Thyroid gland (tissue), 4 donors: ENCODE measurements around the gene WDR20. TPM values are rescaled to one million over a fixed set of nuclear protein-coding genes. Genes with fewer than 3 reads are reported as not detected.
A peak's percentile ranks its signal among the peaks of the same experiment; 100 is the strongest.

Experiments
- DNase-seq, 2 donors: peaks; one replicate each; pipeline ENCODE4 v3.0.0-alpha.2; 2019
- H3K27ac ChIP-seq, 3 donors: fragments of 200-600 bp; sonication (generic); 1 replicate in 2 of 3; 2 replicates in 1 of 3; pipeline ENCODE4 v1.5.1; 2016 to 2019; ENCODE audit warnings: mild to moderate bottlenecking in 1 of 3, moderate library complexity in 1 of 3
- H3K27me3 ChIP-seq: fragments of 200-600 bp; sonication (generic); one replicate; pipeline ENCODE4 v1.5.1; 2019
- H3K36me3 ChIP-seq, 2 donors: fragments of 200-600 bp; sonication (generic); one replicate each; pipeline ENCODE4 v1.5.1; 2016 to 2019
- H3K4me1 ChIP-seq, 2 donors: fragments of 200-600 bp; sonication (generic); one replicate each; pipeline ENCODE4 v1.5.1; 2017 to 2019
- H3K4me3 ChIP-seq, 3 donors: fragments of 200-600 bp; sonication (generic); replicated peaks in 1 of 3; 1 replicate in 2 of 3; 2 replicates in 1 of 3; pipeline ENCODE4 v1.5.1; 2016; ENCODE audit warnings: mild to moderate bottlenecking in 1 of 3
- H3K9me3 ChIP-seq: fragments of 200-600 bp; sonication (generic); one replicate; pipeline ENCODE4 v1.5.1; 2017
- POLR2A ChIP-seq, 2 donors: fragments of 450-650 bp; IDR thresholded peaks; one replicate each; pipeline ENCODE4 v1.6.1; 2017; ENCODE audit warnings: antibody characterized with exemption in 2 of 2, mild to moderate bottlenecking in 2 of 2, moderate library complexity in 1 of 2
- WGBS, 2 donors: methylation state at CpG; one replicate each; pipeline ENCODE4 v1.1.5; 2017; 5-methylcytosine and 5-hydroxymethylcytosine counted together
- intact Hi-C: fragments of 100-400 bp; cut with DNase I; formaldehyde crosslinking; loops from one replicate; pipeline ENCODE4 v1.15.1; 2023
- total RNA-seq, 4 donors: library from RNA; depleted of rRNA; stranded (reverse); fragments of >200 nt; gene quantifications; one replicate each; pipeline ENCODE4 v1.2.3, GENCODE V29; 2016
- TF ChIP-seq, protein P1 (sequence below), 6 experiments: fragments of 200-600 bp in 3 of 6; fragments of 450-650 bp in 3 of 6; sonication (generic) in 3 of 6; IDR thresholded peaks; one replicate each; pipeline ENCODE4 v1.5.1; 2016 to 2019; ENCODE audit warnings: antibody characterized with exemption in 6 of 6, mild to moderate bottlenecking in 2 of 6, inconsistent platforms in 1 of 6, moderate library complexity in 1 of 6

WDR20 gene
- total RNA-seq, 4 donors from 2014 or later: 27.1 to 48.8 (median 37.6) TPM

DNA sequence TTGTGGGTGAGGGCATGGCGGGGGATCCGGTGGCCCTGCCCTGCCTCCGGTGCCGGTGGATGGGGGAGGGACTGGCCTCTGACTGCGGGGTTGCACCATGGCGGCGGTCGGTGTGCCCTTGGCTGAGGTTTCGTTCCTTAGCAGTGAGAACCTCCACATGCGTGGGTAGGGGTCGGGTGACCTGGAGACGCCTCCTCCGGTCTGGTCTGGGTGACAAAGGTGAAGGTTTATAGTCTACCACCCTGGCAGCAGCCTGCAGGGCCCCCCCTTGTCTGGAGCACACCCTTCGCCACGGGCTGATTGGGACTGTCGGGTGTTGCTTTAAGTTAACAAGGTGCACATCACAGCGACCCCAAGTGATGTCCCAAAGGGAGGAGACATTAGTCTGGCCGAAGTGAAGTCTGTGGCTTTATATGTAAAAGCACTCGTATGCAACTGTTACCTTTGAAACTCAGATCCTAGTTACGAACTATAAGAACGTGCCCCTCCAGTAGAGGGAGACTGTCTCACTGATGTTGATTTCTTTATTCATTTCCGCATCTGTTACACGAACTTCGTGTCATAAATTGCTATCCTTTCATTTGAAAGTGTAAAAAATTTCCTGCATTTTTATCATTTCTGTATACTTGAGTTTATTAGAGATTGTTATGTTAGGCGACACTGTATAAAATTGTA lies 74.4 kb downstream of the WDR20 start:
- no peaks in the 10 kb centered on the region for H3K27me3 ChIP-seq
- H3K27ac ChIP-seq: peak overlapping the region; percentile 52 to 80 (median 77)

DNA sequence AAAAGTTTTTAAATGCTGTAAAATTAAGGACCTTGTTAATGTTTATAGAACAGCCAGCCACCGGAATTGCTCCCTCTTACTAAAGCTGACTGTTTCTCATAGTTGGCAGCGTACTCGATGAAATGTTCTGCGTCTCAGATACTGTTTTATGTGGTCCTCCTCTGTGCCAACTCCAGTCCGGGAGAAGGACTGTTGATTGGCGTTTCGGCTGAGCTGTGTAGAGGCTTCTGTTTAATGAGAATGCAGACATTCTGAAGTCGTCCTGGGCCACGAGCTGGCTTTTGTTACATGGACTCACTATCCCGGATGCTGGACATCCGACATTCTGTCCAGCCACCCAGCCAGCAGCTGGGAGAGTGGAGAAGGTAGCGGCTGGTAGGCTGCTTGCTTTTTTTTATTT lies 75.4 kb downstream of the WDR20 start:
- intact Hi-C loops: no loop called here
- Histone ChIP-seq H3K4me1 (peaks cover 22 to 27% of the 10 kb centered on the region in 2 donors), H3K36me3 (no peaks in the 10 kb centered on the region), H3K4me3 (no peak overlapping the region), H3K9me3 (no peaks in the 10 kb centered on the region), H3K27me3 (no peaks in the 10 kb centered on the region), H3K27ac (peak overlapping the region; percentile 52 to 80 (median 77))
- 26 to 35% methylated on average over 12 of the region's 12 CpGs for WGBS, 2 donors
- TF ChIP-seq, protein P1, sequence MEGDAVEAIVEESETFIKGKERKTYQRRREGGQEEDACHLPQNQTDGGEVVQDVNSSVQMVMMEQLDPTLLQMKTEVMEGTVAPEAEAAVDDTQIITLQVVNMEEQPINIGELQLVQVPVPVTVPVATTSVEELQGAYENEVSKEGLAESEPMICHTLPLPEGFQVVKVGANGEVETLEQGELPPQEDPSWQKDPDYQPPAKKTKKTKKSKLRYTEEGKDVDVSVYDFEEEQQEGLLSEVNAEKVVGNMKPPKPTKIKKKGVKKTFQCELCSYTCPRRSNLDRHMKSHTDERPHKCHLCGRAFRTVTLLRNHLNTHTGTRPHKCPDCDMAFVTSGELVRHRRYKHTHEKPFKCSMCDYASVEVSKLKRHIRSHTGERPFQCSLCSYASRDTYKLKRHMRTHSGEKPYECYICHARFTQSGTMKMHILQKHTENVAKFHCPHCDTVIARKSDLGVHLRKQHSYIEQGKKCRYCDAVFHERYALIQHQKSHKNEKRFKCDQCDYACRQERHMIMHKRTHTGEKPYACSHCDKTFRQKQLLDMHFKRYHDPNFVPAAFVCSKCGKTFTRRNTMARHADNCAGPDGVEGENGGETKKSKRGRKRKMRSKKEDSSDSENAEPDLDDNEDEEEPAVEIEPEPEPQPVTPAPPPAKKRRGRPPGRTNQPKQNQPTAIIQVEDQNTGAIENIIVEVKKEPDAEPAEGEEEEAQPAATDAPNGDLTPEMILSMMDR (IDR thresholded peaks at IDR 0.05): no peak
- TF ChIP-seq POLR2A (IDR thresholded peaks at IDR 0.05): no peak
- DNase-seq: peak; percentile 73 to 82

More for the DNA sequence above, 74.4 kb downstream of the WDR20 start:
- Histone ChIP-seq H3K36me3 (no peaks in the 10 kb centered on the region), H3K4me1 (peaks cover 28 to 32% of the 10 kb centered on the region in 2 donors), H3K9me3 (no peaks in the 10 kb centered on the region), H3K4me3 (no peak overlapping the region)
- no peak for DNase-seq
- WGBS, 2 donors: 92 to 93% methylated on average over 19 to 25 of the region's 25 CpGs
- TF ChIP-seq, protein P1 (IDR thresholded peaks at IDR 0.05): no peak
- no peak for TF ChIP-seq POLR2A (IDR thresholded peaks at IDR 0.05)
- intact Hi-C loops: no loop called here

DNA sequence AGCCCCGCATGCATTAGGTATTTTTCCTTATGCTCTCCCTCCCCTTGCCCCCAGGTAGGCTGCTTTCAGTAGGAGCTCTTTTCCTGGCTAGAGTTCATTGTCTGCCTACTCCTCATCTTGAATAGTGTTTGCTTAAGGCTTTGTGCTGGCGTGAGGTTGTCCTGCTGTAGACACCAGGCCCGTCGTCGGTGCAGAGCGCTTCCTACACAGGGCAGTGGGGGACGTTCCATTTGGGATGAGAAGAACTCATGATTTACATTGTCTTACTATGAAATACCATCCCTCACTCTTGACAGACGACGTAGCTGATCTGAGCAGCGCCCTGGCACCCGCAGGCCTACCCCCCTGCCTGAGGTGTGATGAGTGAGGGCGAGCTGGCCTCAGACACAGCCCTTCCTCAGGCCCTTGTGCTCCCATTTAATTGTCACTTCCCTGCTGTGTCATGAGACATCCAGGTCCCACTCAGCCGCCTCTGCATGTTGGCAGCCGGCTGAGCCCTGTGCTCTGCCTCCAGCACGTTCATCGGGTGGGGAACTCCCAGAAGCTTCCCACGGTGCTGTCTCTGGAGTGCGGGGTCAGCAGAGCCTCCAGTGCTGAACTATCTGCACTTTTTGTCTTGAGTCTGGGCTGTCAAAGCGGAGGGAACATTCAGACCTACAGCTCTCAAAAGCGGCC lies 76.0 kb downstream of the WDR20 start:
- DNase-seq: peak; percentile 69 to 71
- intact Hi-C loops: no loop called here
- peak overlapping the region; percentile 52 to 80 (median 77) for H3K27ac ChIP-seq

DNA sequence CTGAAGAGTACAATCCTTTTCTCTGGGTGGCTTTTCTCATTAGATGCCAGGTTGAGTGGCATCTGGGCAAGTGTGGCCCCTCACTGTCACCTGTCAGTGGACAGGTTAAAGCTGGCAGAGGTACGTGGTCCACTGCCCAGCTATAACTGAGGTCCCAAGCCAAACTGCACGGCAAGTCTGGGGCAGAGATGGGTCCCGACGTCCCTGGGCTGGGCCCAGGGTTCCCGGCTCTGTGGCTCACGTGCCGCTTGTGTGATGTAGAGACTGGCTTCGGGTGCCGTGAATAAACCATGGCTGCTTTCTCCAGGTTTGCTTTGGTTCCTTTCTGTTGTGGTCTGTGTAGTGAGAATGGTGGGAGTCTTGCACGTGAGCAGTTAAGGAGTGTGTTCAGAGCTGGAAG lies 77.7 kb downstream of the WDR20 start:
- no peaks in the 10 kb centered on the region for H3K9me3 ChIP-seq
- H3K4me3 ChIP-seq: no peak overlapping the region
- WGBS, 2 donors: 96 to 97% methylated on average over 10 of the region's 10 CpGs
- TF ChIP-seq POLR2A (IDR thresholded peaks at IDR 0.05): no peak
- TF ChIP-seq, protein P1 (IDR thresholded peaks at IDR 0.05): no peak
- intact Hi-C loops: no loop called here
- peaks cover 22 to 33% of the 10 kb centered on the region in 2 donors for H3K4me1 ChIP-seq
- no peak for DNase-seq
- H3K36me3 ChIP-seq: no peaks in the 10 kb centered on the region
- no peaks in the 10 kb centered on the region for H3K27me3 ChIP-seq
- H3K27ac ChIP-seq: no peak overlapping the region

More for the DNA sequence above, 76.0 kb downstream of the WDR20 start:
- peaks cover 22 to 28% of the 10 kb centered on the region in 2 donors for H3K4me1 ChIP-seq
- no peak overlapping the region for H3K4me3 ChIP-seq
- H3K9me3 ChIP-seq: no peaks in the 10 kb centered on the region
- WGBS, 2 donors: 46 to 53% methylated on average over 15 to 20 of the region's 20 CpGs
- TF ChIP-seq, protein P1 (IDR thresholded peaks at IDR 0.05): no peak
- TF ChIP-seq POLR2A (IDR thresholded peaks at IDR 0.05): no peak
- H3K36me3 ChIP-seq: no peaks in the 10 kb centered on the region
- H3K27me3 ChIP-seq: no peaks in the 10 kb centered on the region

DNA sequence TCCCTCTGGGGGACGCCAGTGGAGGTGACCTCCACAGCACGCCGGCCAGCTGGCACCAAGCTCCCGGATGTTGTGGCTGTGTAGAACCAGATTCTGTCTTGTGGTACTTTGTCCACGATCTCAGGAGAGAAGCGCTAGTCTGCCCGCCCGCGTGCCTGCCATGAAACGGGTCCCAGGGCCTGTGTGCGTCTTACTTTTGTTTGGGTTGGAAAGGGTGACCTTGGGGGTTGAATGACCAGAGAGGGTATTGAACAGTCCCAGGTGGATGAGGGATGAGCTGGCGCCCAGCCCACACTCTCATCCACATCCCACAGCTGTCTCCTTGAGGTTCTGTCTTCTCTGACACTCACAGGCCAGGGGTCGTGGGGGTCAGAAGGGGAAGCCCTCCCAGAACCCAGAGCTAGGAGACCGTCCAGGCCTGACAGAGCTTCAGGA lies 78.3 kb downstream of the WDR20 start:
- Histone ChIP-seq H3K27ac (no peak overlapping the region), H3K9me3 (no peaks in the 10 kb centered on the region), H3K4me3 (no peak overlapping the region), H3K27me3 (no peaks in the 10 kb centered on the region), H3K4me1 (peaks cover 22 to 33% of the 10 kb centered on the region in 2 donors), H3K36me3 (no peaks in the 10 kb centered on the region)
- no peak for DNase-seq
- intact Hi-C loops: no loop called here
- WGBS, 2 donors: 94 to 97% methylated on average over 3 to 11 of the region's 14 CpGs
- TF ChIP-seq POLR2A (IDR thresholded peaks at IDR 0.05): no peak
- TF ChIP-seq, protein P1 (IDR thresholded peaks at IDR 0.05): no peak
